Right atrium auricular region (tissue), 2 donors: ENCODE data around the gene CARD6. TPM values are rescaled to one million over a fixed set of nuclear protein-coding genes. Genes with fewer than 3 reads are reported as not detected.
"Not testable (repeated sequence)": the region's sequence is repeated elsewhere in the genome, so short reads cannot be mapped to it uniquely, and the experiment has no call there.

Experiments used
- DNase-seq: peaks from one replicate; pipeline ENCODE4 v3.0.0-alpha.2; 2019; ENCODE audit warnings: low spot score
- H3K27ac ChIP-seq, 2 donors: fragments of 200-600 bp; sonication (generic); 1 replicate in 1 of 2; 2 replicates in 1 of 2; pipeline ENCODE4 v1.5.1; 2016 to 2019
- H3K27me3 ChIP-seq, 2 donors: fragments of 200-600 bp; sonication (generic); one replicate each; pipeline versions ENCODE4 v1.5.1 to v1.6.0; 2017 to 2019
- H3K36me3 ChIP-seq: fragments of 200-600 bp; sonication (generic); one replicate; pipeline ENCODE4 v1.5.1; 2016
- H3K4me1 ChIP-seq, 2 donors: fragments of 200-600 bp; sonication (generic); one replicate each; pipeline versions ENCODE4 v1.5.1 to v1.6.0; 2017 to 2019
- H3K4me3 ChIP-seq, 2 donors: fragments of 200-600 bp; sonication (generic); 1 replicate in 1 of 2; 2 replicates in 1 of 2; pipeline ENCODE4 v1.5.1; 2017 to 2019; ENCODE audit warnings: mild to moderate bottlenecking in 1 of 2, moderate library complexity in 1 of 2
- H3K9me3 ChIP-seq, 2 donors: fragments of 200-600 bp; sonication (generic); one replicate each; pipeline ENCODE4 v1.5.1; 2019
- total RNA-seq, 2 donors: library from RNA; depleted of rRNA; stranded (reverse); fragments of >200 nt; gene quantifications; one replicate each; pipeline ENCODE4 v1.1.0, GENCODE V29; 2016
- TF ChIP-seq, protein P1 (sequence below), 2 donors: fragments of 200-600 bp; sonication (generic); IDR thresholded peaks; one replicate each; pipeline ENCODE4 v1.5.1; 2019; ENCODE audit warnings: antibody characterized with exemption in 2 of 2

The CARD6 gene
- total RNA-seq, 2 donors from 2014 or later: 8.0 to 10.8 TPM

DNA sequence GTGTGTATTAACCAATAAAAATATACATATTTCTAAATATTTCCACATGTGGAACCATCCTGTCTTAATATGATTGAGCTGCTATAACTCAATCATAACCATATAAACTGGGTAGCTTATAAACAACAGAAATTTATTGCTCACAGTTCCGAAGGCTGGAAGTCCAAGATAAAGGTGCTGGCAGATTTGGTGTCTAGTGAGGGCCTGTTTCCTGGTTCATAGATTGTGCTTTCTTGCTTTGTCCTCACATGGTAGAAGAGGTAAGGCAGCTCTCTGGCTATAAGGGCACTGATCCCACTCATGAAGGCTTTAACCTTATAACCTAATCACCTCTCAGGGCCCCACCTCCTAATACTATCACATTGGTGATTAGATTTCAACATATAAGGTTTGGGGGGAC, 29.0 kb upstream of the CARD6 start:
- no peak overlapping the region for H3K4me3 ChIP-seq
- H3K36me3 ChIP-seq: no peaks in the 10 kb centered on the region
- H3K9me3 ChIP-seq: no peaks in the 10 kb centered on the region
- H3K4me1 ChIP-seq: no peaks in the 10 kb centered on the region
- TF ChIP-seq, protein P1, sequence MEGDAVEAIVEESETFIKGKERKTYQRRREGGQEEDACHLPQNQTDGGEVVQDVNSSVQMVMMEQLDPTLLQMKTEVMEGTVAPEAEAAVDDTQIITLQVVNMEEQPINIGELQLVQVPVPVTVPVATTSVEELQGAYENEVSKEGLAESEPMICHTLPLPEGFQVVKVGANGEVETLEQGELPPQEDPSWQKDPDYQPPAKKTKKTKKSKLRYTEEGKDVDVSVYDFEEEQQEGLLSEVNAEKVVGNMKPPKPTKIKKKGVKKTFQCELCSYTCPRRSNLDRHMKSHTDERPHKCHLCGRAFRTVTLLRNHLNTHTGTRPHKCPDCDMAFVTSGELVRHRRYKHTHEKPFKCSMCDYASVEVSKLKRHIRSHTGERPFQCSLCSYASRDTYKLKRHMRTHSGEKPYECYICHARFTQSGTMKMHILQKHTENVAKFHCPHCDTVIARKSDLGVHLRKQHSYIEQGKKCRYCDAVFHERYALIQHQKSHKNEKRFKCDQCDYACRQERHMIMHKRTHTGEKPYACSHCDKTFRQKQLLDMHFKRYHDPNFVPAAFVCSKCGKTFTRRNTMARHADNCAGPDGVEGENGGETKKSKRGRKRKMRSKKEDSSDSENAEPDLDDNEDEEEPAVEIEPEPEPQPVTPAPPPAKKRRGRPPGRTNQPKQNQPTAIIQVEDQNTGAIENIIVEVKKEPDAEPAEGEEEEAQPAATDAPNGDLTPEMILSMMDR (IDR thresholded peaks at IDR 0.05): no peak
- no peak overlapping the region for H3K27ac ChIP-seq
- DNase-seq: no peak
- no peaks in the 10 kb centered on the region for H3K27me3 ChIP-seq

DNA sequence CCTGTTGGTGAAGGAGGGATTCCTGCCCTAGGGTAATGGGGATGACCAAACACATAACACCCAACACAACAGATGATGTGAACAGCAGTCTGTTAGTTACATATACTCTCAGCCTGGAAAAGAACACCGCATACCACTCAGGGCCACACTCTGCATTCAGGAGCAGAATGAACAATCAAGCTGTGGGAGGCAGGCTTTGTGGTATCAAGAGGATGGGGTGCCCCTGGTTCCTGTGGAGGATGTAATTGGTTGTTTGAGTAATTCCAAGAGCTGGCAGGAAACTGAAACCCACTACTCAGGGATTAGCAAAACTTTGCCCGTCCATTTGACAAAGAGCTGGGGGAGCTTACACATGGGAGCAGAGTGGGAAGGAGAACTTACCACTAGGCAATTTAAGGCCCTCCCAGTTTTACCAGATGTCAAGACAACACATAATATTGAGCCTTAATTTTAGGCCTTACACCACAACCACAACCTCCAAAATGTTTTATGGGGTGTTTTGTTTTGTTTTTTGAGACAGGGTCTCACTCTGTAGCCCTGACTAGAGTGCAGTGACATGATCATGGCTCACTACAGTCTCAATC, 27.4 kb upstream of the CARD6 start:
- H3K9me3 ChIP-seq: no peaks in the 10 kb centered on the region
- H3K4me3 ChIP-seq: no peak overlapping the region
- H3K4me1 ChIP-seq: no peaks in the 10 kb centered on the region
- TF ChIP-seq, protein P1 (IDR thresholded peaks at IDR 0.05): no peak
- no peak overlapping the region for H3K27ac ChIP-seq
- H3K27me3 ChIP-seq: no peaks in the 10 kb centered on the region
- DNase-seq: no peak
- no peaks in the 10 kb centered on the region for H3K36me3 ChIP-seq

DNA sequence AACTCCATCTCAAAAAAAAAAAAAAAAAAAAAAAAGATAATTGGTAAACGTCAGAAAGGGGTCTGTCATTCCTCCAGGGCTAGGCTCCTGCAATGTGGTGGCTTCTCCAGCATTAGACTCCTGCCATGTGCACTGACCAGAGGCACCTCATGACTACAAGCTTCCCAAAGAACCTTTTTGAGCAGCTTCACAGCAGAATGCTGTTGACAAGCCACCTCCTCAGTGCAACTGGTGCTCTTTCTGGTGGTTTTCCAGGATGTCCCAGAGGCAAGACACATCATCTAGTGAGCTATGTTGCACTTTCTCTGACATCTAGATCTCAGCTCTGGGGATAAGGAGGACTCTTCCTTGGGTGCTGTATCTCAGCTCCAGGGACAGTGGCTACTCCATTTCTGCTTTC, 17.7 kb upstream of the CARD6 start:
- no peak for DNase-seq
- Histone ChIP-seq H3K4me3 (no peak overlapping the region), H3K9me3 (no peaks in the 10 kb centered on the region), H3K27me3 (no peaks in the 10 kb centered on the region), H3K27ac (no peak overlapping the region), H3K4me1 (no peaks in the 10 kb centered on the region), H3K36me3 (peaks cover 27% of the 10 kb centered on the region)
- TF ChIP-seq, protein P1 (IDR thresholded peaks at IDR 0.05): no peak

DNA sequence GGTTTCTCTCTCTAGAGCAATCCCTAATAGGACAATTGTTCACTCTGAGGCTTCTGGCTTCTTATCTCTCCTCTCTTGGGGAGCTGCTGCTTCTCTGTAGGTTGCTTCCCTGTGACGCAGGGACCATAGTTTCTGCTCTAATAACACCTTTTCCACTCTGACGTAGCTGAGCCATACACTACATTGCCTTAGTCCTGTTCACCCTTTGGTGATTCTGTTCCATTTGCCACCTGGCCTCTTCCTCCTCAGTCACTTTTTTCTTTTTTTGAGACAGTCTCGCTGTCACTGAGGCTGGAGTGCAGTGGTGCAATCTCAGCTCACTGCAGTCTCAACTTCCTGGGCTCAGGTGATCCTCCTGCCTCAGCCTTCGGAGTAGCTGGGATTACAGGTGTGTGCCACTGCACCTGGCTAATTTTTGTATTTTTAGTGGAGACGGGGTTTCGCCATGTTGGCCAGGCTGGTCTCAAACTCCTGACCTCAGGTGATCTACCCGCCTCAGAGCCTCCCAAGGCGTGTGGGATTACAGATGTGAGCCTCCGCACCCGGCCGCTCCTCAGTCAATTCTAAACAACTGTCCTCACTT, 15.6 kb upstream of the CARD6 start:
- H3K9me3 ChIP-seq, H3K27me3 ChIP-seq, H3K4me1 ChIP-seq, H3K4me3 ChIP-seq, H3K27ac ChIP-seq, DNase-seq: not testable (repeated sequence)
- H3K36me3 ChIP-seq: peaks cover 48% of the 10 kb centered on the region

DNA sequence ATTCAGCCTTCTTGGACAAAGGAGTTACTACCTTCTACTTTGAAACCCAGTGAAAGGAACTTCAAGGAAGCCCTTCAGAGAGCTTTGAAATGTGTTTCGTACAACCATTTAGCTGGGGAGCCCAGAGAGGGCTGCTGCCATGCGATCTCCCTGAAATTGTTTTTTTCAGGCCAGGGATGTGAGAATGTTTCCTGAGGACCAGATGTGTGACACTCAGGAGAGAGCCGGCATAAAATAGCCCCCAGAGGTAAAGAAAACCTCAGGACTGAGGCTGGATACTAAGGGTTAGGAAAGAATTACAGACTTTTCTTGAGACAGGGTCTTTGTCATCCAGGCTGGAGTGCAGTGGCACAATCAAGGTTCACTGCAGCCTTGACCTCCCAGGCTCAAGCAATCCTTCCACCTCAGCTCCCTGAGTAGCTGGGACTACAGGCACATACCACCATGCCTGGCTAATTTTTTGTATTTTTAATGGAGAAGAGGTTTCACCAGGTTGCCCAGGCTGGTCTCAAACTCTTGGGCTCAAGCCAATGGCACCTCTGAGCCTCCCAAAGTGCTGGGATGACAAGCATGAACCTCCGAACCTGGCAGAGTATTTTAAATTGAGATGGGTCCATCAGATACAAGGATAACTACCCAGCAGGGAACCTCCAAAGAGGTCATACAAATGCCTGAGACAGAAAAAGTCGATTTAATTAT, 14.5 kb upstream of the CARD6 start:
- H3K27ac ChIP-seq: no peak overlapping the region
- H3K36me3 ChIP-seq: peaks cover 59% of the 10 kb centered on the region
- no peaks in the 10 kb centered on the region for H3K4me1 ChIP-seq
- no peaks in the 10 kb centered on the region for H3K9me3 ChIP-seq
- no peaks in the 10 kb centered on the region for H3K27me3 ChIP-seq
- no peak overlapping the region for H3K4me3 ChIP-seq
- TF ChIP-seq, protein P1 (IDR thresholded peaks at IDR 0.05): no peak
- no peak for DNase-seq

DNA sequence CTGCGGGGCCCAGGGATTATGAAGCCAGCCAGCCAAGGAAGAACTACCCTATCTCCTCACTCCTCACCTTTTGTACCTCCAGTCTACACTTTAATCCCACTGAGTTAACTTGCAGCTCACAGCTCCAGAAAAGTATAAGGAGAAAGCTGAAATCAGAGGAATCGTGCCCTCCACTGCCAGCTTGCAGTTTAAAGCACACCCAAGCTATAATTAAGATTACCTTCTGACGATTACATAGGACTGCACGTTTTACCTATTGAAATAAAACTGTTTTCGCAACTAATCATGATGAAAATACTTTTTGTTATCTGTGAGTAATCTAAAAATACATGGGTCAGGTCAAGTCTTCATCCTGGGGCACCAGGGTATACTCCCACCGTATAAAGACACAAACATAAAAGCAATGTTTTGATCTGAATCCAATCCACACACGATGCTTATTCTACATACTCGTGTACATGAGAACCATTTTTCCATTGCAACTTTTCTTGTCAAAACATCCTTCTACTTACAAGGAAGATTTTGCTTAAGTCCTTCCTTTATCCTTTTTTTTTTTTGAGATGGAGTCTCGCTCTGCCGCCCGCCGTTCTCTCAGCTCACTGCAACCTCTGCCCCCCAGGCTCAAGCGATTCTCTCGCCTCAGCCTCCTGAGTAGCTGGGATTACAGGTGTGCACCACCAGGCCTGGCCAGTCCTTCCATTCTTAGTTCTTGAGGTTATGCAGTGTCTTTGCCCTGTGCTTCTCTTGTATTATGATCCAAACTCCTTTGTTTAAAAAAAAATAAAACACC, 13.8 kb upstream of the CARD6 start:
- no peaks in the 10 kb centered on the region for H3K9me3 ChIP-seq
- no peak for DNase-seq
- no peaks in the 10 kb centered on the region for H3K4me1 ChIP-seq
- peaks cover 66% of the 10 kb centered on the region for H3K36me3 ChIP-seq
- TF ChIP-seq, protein P1 (IDR thresholded peaks at IDR 0.05): no peak
- H3K4me3 ChIP-seq: no peak overlapping the region
- H3K27ac ChIP-seq: no peak overlapping the region
- no peaks in the 10 kb centered on the region for H3K27me3 ChIP-seq
